ENCODE measurements around the gene USP36.

DNA sequence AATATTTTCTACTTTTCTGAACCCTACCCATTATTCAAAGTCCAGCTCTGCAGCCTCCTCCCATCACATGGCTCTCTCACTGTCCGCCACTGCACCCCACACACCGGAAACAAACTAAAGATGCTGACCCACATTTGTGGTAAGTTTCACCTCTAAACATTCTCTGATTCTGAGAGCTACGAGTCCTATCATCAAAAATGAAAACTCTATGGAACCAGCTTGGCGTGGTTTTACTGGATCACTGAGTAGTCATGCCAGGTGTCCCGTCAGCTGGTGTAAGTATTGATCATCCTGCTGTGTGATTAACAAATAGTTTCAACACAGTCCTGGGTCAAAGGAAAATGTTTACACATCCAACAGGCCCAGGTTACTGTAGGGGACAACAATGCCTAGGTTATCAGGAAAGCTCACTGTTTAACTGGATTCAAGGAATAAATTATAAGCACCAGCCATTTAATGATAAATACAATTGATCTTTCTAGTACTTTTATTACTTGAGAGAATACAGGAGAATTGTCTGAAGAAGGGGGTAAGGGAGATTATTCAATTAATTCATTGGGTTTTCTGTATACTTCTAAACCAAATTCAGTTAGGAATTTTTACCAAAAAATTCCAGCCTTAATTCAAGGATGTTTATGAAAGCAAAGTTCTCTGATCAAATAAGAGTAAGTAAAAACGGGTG lies 92.4 kb downstream of the USP36 start:
- TF ChIP-seq, protein P1, sequence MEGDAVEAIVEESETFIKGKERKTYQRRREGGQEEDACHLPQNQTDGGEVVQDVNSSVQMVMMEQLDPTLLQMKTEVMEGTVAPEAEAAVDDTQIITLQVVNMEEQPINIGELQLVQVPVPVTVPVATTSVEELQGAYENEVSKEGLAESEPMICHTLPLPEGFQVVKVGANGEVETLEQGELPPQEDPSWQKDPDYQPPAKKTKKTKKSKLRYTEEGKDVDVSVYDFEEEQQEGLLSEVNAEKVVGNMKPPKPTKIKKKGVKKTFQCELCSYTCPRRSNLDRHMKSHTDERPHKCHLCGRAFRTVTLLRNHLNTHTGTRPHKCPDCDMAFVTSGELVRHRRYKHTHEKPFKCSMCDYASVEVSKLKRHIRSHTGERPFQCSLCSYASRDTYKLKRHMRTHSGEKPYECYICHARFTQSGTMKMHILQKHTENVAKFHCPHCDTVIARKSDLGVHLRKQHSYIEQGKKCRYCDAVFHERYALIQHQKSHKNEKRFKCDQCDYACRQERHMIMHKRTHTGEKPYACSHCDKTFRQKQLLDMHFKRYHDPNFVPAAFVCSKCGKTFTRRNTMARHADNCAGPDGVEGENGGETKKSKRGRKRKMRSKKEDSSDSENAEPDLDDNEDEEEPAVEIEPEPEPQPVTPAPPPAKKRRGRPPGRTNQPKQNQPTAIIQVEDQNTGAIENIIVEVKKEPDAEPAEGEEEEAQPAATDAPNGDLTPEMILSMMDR (optimal IDR thresholded peaks at IDR 0.05 in 1 of 3, IDR thresholded peaks at IDR 0.05 in 1 of 3, conservative IDR thresholded peaks at IDR 0.05 in 1 of 3; ENCODE audit: extremely low read depth in 1 of 3, insufficient read depth in 2 of 3, low read length in 3 of 3): no peak
- no peak for TF ChIP-seq EZH2 (IDR thresholded peaks at IDR 0.05; ENCODE audit: low read length)
